Heart left ventricle (tissue), 16 donors: ENCODE data around the gene NME3. TPM values are rescaled to one million over a fixed set of nuclear protein-coding genes. Genes with fewer than 3 reads are reported as not detected.
A peak's percentile ranks its signal among the peaks of the same experiment; 100 is the strongest.

Experiments used
- ATAC-seq, 4 donors: fragments of 200-7000 bp; cut with Tn5 transposase; one replicate each; pipeline ENCODE4 v1.9.1; 2020 to 2022; ENCODE audit warnings: moderate library complexity in 4 of 4, mild to moderate bottlenecking in 3 of 4, moderate number of reproducible peaks in 1 of 4
- DNase-seq, 5 donors: peaks; one replicate each; pipeline ENCODE4 v3.0.0-alpha.2; 2020
- H3K27ac ChIP-seq, 12 donors: fragments of 200-600 bp; sonication (generic) in 4 of 12; one replicate each; pipeline versions ENCODE4 v1.5.0 to v1.8.0; 2016 to 2022; ENCODE audit warnings: mild to moderate bottlenecking in 2 of 12
- H3K27me3 ChIP-seq, 9 donors: fragments of 200-600 bp; sonication (generic) in 2 of 9; one replicate each; pipeline versions ENCODE4 v1.5.1 to v1.8.0; 2016 to 2022; ENCODE audit warnings: mild to moderate bottlenecking in 3 of 9
- H3K36me3 ChIP-seq, 9 donors: fragments of 200-600 bp; sonication (generic) in 2 of 9; one replicate each; pipeline versions ENCODE4 v1.5.0 to v1.8.0; 2018 to 2022; ENCODE audit warnings: mild to moderate bottlenecking in 2 of 9
- H3K4me1 ChIP-seq, 12 donors: fragments of 200-600 bp; sonication (generic) in 4 of 12; one replicate each; pipeline versions ENCODE4 v1.5.0 to v1.8.0; 2016 to 2022; ENCODE audit warnings: mild to moderate bottlenecking in 3 of 12
- H3K4me3 ChIP-seq, 12 donors: fragments of 200-600 bp; sonication (generic) in 4 of 12; one replicate each; pipeline versions ENCODE4 v1.5.0 to v1.8.0; 2017 to 2022; ENCODE audit warnings: mild to moderate bottlenecking in 9 of 12, moderate library complexity in 4 of 12
- H3K9me3 ChIP-seq, 12 donors: fragments of 200-600 bp; sonication (generic) in 4 of 12; one replicate each; pipeline versions ENCODE4 v1.5.0 to v1.8.0; 2016 to 2022; ENCODE audit warnings: mild to moderate bottlenecking in 1 of 12
- POLR2A ChIP-seq, 2 donors: fragments of 450-650 bp; IDR thresholded peaks; one replicate each; pipeline ENCODE4 v1.6.1; 2017; ENCODE audit warnings: antibody characterized with exemption in 2 of 2, mild to moderate bottlenecking in 2 of 2, moderate library complexity in 2 of 2
- WGBS, 4 donors: extraction: QIAGEN DNeasy Blood & Tissue Kit in 2 of 4; methylation state at CpG; one replicate each; pipeline versions ENCODE4 v1.1.5 to v1.1.7; 2013 to 2018; 5-methylcytosine and 5-hydroxymethylcytosine counted together
- intact Hi-C, 10 donors: fragments of 100-400 bp; cut with DNase I; formaldehyde crosslinking; loops; one replicate each; pipeline versions ENCODE4 v1.11.1 to v1.14.2; 2022
- polyA plus RNA-seq, 2 donors: library from polyadenylated mRNA; stranded (reverse); fragments of 200-250 nt; gene quantifications; one replicate each; pipeline ENCODE4 v1.2.3, GENCODE V29; 2013
- total RNA-seq, 9 donors: library from RNA; depleted of rRNA in 2 of 9; stranded (reverse); fragments of >200 nt in 2 of 9; fragmentation: NEBNext Ultra II Directional in 3 of 9; extraction: Animal tissue kit (Norgen Biotek cat#: 25700) in 3 of 9; gene quantifications; one replicate each; pipeline versions ENCODE4 v1.1.0 to v1.2.4, GENCODE V29; 2016 to 2023
- TF ChIP-seq, protein P1 (sequence below), 12 donors: fragments of 200-600 bp; sonication (generic) in 4 of 12; IDR thresholded peaks; one replicate each; pipeline versions ENCODE4 v1.5.0 to v1.8.0; 2018 to 2022; ENCODE audit warnings: antibody characterized with exemption in 12 of 12, mild to moderate bottlenecking in 5 of 12
- donor health status: ischemic (EF 13 %, LVEDD 7.1; RV severe dilation, severe dysfunction).
- donor health status: healthy with polysubstance abuse.
- donor health status: DM: no; HTN: yes; CAD: no.
- donor health status: DM: no; HTN: no; CAD: no.
- donor health status: ischemic (EF 25% LVEDD 6.9; RV normal size, moderate dysfunction).
- donor health status: ischemic (EF 25% LVEDD 5.7; RV mildly dilated, moderate dysfunction).
- donor health status: healthy.
- donor health status: DM: yes; HTN: yes; CAD: no.
- donor health status: ischemic (EF 35%, LVEDD 5.7; RV mildly dilated, moderate dysfunction).
- donor health status: nonischemic (EF 11% LVEDD 7.7; RV severe dilation, severe dysfunction).
- donor health status: DM: yes; HTN: yes; CAD: no.
- donor health status: PGD.
- donor health status: ischemic (EF 29% LVEDD 5.4; RV normal size, mild dysfunction).
- donor health status: nonischemic (EF 23%, LVEDD 6.1; RV moderate dilation, normal function).

The NME3 gene
- total and polyA plus RNA-seq, 11 donors, result 24.4 to 86.4 (median 31.3) TPM

- no peaks in the 10 kb centered on the region for H3K9me3 ChIP-seq
- ATAC-seq, result no peak
- DNase-seq, result no peak
- WGBS, 4 donors, result 84 to 89% (median 86%) methylated on average over 32 to 41 of the region's 41 CpGs
- H3K27ac ChIP-seq, result peak overlapping the region in 1 of 12 donors; percentile 98
- H3K4me1 ChIP-seq, result peaks cover 8 to 27% (median 19%) of the 10 kb centered on the region in 12 donors
- no peaks in the 10 kb centered on the region for H3K27me3 ChIP-seq
- peaks cover 0 to 63% (median 54%) of the 10 kb centered on the region in 9 donors for H3K36me3 ChIP-seq
- no peak overlapping the region for H3K4me3 ChIP-seq
- TF ChIP-seq POLR2A (IDR thresholded peaks at IDR 0.05), result no peak
- TF ChIP-seq, protein P1, sequence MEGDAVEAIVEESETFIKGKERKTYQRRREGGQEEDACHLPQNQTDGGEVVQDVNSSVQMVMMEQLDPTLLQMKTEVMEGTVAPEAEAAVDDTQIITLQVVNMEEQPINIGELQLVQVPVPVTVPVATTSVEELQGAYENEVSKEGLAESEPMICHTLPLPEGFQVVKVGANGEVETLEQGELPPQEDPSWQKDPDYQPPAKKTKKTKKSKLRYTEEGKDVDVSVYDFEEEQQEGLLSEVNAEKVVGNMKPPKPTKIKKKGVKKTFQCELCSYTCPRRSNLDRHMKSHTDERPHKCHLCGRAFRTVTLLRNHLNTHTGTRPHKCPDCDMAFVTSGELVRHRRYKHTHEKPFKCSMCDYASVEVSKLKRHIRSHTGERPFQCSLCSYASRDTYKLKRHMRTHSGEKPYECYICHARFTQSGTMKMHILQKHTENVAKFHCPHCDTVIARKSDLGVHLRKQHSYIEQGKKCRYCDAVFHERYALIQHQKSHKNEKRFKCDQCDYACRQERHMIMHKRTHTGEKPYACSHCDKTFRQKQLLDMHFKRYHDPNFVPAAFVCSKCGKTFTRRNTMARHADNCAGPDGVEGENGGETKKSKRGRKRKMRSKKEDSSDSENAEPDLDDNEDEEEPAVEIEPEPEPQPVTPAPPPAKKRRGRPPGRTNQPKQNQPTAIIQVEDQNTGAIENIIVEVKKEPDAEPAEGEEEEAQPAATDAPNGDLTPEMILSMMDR (IDR thresholded peaks at IDR 0.05), result no peak
- intact Hi-C loops, result no loop called here
These were observed 3.1 kb downstream of the NME3 start for GRCh38 chr16:1768061-1768766.

DNA sequence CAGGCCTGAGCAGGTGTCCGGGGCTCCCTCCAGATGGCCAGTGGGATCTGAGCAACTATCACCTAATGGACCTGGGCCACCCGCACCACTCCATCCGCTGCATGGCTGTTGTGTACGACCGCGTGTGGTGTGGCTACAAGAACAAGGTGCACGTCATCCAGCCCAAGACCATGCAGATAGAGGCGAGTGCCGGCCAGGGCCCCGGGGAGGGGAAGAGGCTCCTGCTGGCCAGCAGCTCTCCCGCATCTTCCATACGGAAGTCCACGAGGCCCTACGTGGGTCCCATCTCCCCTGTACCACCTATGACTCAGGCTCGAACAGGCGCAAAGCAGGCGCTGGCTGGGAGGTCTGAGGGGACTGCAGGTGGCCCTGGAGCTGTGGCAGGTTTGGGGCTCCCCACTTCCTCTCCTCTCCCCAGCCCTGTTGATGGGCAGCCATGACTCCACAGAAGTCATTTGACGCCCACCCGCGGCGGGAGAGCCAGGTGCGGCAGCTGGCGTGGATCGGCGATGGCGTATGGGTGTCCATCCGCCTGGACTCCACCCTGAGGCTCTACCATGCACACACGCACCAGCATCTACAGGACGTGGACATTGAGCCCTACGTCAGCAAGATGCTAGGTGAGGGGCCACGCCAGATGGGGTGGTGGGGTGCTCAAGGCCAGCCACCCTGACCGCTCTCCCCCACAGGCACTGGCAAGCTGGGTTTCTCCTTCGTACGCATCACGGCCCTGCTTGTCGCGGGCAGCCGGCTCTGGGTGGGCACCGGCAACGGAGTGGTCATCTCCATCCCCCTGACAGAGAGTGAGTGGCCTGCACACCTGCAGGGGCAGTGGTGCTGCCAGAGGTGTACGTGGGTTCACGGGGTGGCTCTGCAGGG, 4.0 kb downstream of the NME3 start:
- H3K27ac ChIP-seq, result no peak overlapping the region
- WGBS, 4 donors, result 87 to 94% (median 93%) methylated on average over 18 to 42 of the region's 42 CpGs
- DNase-seq (no peak), ATAC-seq (no peak)
- peaks cover 7 to 24% (median 18%) of the 10 kb centered on the region in 12 donors for H3K4me1 ChIP-seq
- intact Hi-C loops, result no loop called here
- H3K36me3 ChIP-seq, result peaks cover 0 to 71% (median 62%) of the 10 kb centered on the region in 9 donors
- H3K9me3 ChIP-seq, result no peaks in the 10 kb centered on the region
- TF ChIP-seq, protein P1 (IDR thresholded peaks at IDR 0.05), result no peak
- TF ChIP-seq POLR2A (IDR thresholded peaks at IDR 0.05), result no peak
- no peak overlapping the region for H3K4me3 ChIP-seq
- H3K27me3 ChIP-seq, result no peaks in the 10 kb centered on the region

GRCh38 chr16:1766701-1767100, 4.6 kb downstream of the NME3 start:
- no peak for TF ChIP-seq POLR2A (IDR thresholded peaks at IDR 0.05)
- TF ChIP-seq, protein P1 (IDR thresholded peaks at IDR 0.05), result no peak
- H3K27ac ChIP-seq, result no peak overlapping the region
- H3K4me3 ChIP-seq, result no peak overlapping the region
- H3K9me3 ChIP-seq, result no peaks in the 10 kb centered on the region
- peaks cover 2 to 17% (median 12%) of the 10 kb centered on the region in 12 donors for H3K4me1 ChIP-seq
- intact Hi-C loops, result no loop called here
- H3K36me3 ChIP-seq, result peaks cover 0 to 78% (median 68%) of the 10 kb centered on the region in 9 donors
- DNase-seq, result no peak
- ATAC-seq, result no peak
- WGBS, 4 donors, result 91 to 94% (median 92%) methylated on average over 3 to 18 of the region's 18 CpGs; no CpG with 5 or more reads in 1 of the 4 donors
- H3K27me3 ChIP-seq, result no peaks in the 10 kb centered on the region

GRCh38 chr16:1766231-1766630, 5.1 kb downstream of the NME3 start:
- Histone ChIP-seq H3K4me3 (no peak overlapping the region), H3K36me3 (peaks cover 0 to 83% (median 70%) of the 10 kb centered on the region in 9 donors), H3K9me3 (no peaks in the 10 kb centered on the region), H3K4me1 (peaks cover 2 to 15% (median 11%) of the 10 kb centered on the region in 12 donors), H3K27me3 (no peaks in the 10 kb centered on the region), H3K27ac (no peak overlapping the region)
- intact Hi-C loops, result no loop called here
- WGBS, 4 donors, result 93 to 94% (median 93%) methylated on average over 13 to 19 of the region's 19 CpGs
- no peak for ATAC-seq
- no peak for DNase-seq
- no peak for TF ChIP-seq POLR2A (IDR thresholded peaks at IDR 0.05)
- TF ChIP-seq, protein P1 (IDR thresholded peaks at IDR 0.05), result no peak
